GM18858 (cell line): ENCODE data around the gene CISD2.
"Not testable (repeated sequence)": the region's sequence is repeated elsewhere in the genome, so short reads cannot be mapped to it uniquely, and the experiment has no call there.

Source experiments
- ATAC-seq: cut with Tn5 transposase; IDR thresholded peaks from one replicate; pipeline ENCODE4 v1.9.1; 2021; ENCODE audit not compliant: unreplicated experiment

CISD2 gene

GRCh38 chr4:102901804-102902203 is 33.0 kb downstream of the CISD2 start:
- ATAC-seq = no peak

GRCh38 chr4:102918859-102919258 is 50.1 kb downstream of the CISD2 start:
- no peak for ATAC-seq

- not testable (repeated sequence) for ATAC-seq
Measured at GRCh38 chr4:102919697-102920096, 50.9 kb downstream of the CISD2 start.

- ATAC-seq = no peak
Measured at GRCh38 chr4:102935716-102936115, 66.9 kb downstream of the CISD2 start.

- ATAC-seq = not testable (repeated sequence)
Measured at GRCh38 chr4:102938063-102938462, 69.3 kb downstream of the CISD2 start.
